ENCODE measurements around the gene FBXW12.

FBXW12 gene

DNA sequence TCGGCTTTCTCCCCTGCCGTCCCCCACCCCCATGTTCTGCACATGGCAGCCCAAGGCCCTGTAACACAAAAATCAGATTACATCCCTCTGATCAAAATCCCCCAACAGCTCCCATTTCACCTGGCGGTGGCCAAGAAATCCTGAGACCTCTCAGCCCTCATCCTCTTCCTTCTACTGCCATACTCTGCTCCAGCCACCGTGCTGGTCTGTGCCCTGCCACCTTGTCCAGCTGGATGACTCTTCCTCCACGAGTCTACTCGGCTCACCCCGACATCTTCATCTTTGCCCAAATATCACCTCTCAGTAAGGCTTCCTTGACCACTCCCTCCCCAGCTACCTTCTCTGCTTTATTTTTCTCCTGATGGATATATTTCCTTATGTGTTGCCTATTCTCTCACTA, 64.8 kb downstream of the FBXW12 start:
- DNase-seq = no peak

DNA sequence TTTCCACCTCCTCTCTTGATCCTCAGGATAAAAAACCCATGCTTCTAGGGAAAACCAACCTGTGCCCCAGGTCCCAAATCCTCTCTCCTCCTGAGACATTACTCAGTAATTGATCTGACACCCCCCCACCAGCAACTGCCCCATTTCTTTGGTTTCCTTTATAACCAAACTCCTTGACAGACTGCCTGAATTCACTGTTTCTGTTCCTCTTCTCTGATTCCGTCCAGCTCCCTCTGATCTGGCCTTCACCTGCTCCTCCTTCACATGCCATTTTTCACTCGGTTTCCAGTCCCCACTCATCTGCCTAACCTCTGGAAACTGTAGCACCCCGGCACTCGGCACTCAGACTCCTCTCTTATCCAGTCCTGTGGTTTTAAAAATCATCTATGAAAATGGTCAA, 65.8 kb downstream of the FBXW12 start:
- DNase-seq = no peak

DNA sequence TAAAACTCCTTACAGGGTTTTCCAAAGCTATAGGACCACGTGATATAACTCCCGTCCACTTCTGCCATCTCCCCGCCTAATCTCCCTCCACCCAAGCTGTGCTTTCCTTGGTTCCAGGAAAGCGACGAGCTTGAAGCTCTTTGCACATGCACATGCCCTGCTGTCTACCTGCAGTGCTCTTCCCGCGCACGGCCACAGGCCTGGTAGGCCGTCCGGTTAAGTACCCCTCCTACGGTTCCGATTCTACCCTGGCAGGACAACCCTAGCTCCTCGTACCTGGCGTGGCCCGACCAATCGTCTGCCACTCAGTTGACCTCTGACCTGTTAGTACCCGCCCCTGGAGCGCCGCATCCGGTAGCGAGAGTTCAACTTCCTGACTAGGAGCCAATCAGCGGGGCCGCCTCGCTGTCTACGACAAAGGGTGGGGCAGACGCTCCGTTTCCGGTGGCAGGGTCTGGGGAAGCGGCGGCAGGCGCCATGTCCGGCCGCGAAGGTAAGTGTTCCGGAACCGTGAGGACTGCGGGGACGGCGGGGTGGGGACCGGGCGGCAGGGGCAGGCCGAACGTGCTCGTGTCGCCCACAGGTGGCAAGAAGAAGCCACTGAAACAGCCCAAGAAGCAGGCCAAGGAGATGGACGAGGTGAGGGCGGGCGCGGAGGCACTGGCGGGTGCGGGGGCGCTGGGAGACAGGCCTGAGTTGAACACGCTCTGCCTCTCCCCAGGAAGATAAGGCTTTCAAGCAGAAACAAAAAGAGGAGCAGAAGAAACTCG, 68.0 kb downstream of the FBXW12 start, which contains the start of the genes CCDC51 and TMA7:
Gene CCDC51, minus strand, starts transcription at position 300 of the 770 bp plus-strand sequence. CDS start 4,991 bp downstream, outside the sequence.
Gene TMA7, plus strand, starts transcription at position 438 of the 770 bp plus-strand sequence. Its CDS starts 40 bp downstream, at position 478.
- peak; percentile 98 for DNase-seq

DNA sequence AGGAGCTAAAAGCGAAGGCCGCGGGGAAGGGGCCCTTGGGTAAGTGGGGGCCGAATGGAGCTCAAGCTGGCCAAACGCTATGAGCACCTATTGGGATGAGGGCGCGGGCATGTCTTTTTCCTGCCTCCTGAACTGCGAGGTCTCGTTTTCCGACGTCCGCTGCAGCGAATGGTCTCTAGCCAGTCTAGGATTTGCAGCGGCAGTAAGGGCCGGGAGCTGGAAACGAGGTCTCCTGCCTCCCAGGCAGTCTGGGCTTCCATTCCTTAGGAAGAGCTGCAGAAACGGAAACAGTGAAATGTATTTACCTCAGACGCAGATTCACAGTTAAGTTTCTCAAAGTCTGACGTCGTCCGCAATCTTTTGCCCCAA, 68.6 kb downstream of the FBXW12 start:
- DNase-seq = peak; percentile 25

DNA sequence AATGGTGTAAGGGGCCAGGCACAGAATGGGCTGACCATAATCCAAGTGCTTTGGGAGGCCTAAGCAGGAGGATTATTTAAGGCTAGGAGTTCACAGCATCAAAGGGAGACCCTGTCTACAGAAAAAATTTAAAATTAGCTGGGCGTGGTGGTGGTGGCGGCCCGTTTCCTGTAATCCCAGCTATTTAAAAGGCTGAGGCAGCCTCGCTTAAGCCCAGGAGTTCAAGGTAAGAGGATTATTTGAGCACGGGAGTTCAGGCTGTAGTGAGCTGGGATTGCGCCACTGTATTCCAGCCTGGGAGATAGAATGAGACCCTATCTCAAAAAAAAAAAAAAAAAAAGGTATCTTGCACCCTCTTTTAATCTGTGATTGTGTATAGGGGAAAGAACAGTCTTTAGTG, 69.9 kb downstream of the FBXW12 start:
- DNase-seq = no peak

Measured in CD4-positive, alpha-beta T cell treated with Interleukin-12 subunit alpha and Interleukin-12 subunit beta, for 1 hour (primary cell).